GM12874 (cell line): ENCODE measurements around the gene ADCY10.

Experiments used
- TF ChIP-seq, protein P1 (sequence below): IDR thresholded peaks from 2 replicates; pipeline ENCODE4 v1.5.1; 2011; ENCODE audit warnings: low read depth, mild to moderate bottlenecking, control low read depth, low read length, moderate library complexity; ENCODE audit not compliant: insufficient read depth

Gene ADCY10

DNA sequence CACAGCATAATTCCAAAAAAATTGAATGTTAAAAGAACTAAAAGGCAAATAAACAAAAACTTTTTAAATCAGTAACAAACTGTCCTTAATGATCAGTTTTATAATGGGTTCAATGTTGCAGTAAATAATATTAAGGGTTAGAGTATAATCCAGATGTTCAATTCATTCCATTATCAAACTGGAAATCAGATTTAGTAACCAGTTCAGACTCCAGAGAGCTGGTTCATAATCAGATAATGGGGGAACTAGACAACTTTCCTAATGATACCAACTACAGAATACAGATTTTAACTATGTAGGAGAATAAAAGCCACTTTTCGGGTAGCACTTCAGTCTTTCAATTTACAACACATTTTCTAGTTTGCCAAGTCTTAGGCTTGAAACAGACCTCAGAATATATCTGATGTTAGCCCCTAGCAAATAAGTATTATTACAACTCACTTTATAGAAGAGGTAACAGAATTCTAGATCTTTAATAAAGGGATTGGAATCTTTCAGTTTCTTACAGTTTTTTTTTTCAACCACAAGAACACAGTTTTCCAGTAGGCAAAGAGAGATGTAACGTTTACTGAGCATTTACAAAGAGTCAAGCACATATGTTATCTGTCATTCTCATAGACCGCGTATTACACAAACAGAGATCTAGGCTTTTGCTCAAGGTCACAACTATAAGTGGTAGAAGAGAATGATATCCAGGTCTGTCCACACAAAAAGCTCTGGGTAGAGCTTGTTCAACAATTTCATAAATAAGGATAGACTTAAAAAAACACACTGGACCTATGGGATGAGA lies 20.7 kb upstream of the ADCY10 start:
- TF ChIP-seq, protein P1, sequence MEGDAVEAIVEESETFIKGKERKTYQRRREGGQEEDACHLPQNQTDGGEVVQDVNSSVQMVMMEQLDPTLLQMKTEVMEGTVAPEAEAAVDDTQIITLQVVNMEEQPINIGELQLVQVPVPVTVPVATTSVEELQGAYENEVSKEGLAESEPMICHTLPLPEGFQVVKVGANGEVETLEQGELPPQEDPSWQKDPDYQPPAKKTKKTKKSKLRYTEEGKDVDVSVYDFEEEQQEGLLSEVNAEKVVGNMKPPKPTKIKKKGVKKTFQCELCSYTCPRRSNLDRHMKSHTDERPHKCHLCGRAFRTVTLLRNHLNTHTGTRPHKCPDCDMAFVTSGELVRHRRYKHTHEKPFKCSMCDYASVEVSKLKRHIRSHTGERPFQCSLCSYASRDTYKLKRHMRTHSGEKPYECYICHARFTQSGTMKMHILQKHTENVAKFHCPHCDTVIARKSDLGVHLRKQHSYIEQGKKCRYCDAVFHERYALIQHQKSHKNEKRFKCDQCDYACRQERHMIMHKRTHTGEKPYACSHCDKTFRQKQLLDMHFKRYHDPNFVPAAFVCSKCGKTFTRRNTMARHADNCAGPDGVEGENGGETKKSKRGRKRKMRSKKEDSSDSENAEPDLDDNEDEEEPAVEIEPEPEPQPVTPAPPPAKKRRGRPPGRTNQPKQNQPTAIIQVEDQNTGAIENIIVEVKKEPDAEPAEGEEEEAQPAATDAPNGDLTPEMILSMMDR = no peak

DNA sequence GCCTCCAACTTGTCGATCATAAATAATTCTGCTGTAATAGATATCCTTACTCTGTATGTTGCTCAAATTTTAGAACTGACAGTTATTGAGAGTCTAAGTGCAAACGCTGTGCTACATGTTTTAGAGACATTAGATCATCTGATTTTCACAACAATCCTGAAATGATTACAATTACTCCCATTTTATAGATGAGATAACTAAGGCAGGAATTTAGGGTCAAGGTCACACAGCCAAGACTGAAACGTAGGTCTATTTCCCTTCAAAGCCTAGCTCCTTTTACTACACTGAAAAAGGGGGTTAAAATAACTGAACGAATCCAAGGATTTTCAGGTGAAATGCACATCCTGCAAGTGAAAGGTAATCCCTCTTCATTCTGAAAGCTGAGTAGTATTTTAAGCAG lies 19.9 kb upstream of the ADCY10 start:
- TF ChIP-seq, protein P1 = no peak

DNA sequence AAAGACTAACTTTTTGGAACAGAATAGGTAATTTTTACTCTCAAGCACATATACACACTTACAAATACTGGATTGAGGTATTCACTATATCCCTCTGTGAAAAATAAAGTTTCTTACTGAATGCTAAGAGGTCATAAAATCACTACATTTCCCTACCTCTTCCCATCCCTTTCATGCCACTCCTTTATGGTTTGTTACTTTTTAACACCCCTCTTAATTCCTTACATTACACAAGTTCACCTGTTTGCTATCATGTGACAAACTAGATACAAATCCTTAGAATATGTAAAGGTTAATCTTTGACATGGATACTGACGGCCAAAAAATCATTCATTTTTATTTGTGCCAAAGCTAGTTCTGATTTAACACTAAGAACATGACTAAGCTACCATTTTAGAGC lies 15.8 kb upstream of the ADCY10 start:
- TF ChIP-seq, protein P1 = no peak

DNA sequence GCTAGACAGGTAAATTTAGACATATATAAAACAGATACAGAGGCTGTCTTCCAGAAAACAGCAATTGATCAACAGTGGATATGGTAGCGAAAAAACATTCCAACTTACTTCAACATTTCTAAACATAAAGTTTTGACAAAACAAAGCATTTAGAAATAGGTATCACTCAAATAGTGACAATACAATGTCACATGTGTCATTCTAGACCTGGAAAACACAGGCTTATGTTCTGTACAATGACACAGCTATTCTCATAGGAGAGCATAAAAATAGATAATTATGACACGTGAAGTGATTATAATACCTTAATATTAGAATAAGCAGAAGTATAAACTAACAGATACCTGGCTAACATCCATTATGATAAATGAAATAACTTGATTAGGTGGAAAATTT lies 14.5 kb upstream of the ADCY10 start:
- TF ChIP-seq, protein P1 = no peak

DNA sequence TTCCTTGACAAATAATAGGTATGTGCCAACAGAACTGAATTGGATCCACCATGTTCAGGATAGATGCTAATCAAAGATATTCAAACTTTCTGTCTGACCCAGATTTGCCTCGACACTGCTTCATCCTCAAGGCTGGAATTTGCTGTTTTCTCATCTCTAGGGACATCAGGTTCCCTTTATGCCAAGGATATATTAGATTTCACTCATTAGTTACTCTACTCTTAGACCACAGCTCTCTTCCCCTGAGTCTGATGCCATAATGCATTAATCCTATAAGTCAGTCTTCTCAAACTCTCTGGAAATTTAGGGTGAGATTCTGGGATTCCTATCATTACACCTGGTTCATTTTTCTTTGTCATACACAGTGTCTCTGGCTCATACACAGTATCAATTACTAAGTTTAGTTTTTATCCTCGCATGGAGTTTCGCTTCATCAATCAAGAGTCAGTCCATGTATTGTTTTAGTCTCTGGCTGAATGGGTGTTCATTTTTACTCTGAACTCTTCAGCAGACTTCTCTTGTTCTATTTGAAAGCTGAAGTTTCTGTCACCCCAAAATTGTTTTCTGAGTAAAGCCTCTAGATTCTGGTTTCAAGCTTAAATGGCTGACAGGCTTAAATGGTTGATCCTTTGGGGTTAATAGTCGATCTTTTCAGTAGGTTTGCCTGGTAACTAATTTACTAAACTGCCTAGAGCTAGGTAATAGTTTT lies 13.3 kb upstream of the ADCY10 start:
- TF ChIP-seq, protein P1 = no peak

DNA sequence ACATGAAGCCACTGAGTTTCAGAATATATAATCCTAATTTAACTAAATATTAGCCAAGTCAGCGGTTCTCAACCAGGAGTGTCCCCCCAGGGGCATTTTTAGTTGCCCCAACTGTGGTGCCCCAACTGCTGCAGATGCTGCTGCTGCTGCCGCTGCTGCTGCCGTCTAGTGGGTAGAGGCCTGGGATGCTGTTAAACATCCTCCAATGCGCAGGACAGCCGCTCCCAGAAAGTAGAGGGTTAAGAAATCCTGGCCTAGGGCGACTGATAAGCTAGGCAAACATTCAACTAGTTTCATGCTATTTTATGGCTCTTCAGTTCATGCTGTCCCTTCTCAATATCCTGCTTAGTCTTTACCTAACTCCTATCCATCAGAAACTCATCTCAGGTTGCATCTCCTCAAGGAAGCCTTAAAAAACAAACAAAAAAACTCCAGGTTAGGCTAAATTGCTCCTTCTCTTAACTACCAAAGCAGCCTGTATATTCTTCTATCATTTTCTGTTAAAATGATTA lies 12.6 kb upstream of the ADCY10 start:
- TF ChIP-seq, protein P1 = no peak

DNA sequence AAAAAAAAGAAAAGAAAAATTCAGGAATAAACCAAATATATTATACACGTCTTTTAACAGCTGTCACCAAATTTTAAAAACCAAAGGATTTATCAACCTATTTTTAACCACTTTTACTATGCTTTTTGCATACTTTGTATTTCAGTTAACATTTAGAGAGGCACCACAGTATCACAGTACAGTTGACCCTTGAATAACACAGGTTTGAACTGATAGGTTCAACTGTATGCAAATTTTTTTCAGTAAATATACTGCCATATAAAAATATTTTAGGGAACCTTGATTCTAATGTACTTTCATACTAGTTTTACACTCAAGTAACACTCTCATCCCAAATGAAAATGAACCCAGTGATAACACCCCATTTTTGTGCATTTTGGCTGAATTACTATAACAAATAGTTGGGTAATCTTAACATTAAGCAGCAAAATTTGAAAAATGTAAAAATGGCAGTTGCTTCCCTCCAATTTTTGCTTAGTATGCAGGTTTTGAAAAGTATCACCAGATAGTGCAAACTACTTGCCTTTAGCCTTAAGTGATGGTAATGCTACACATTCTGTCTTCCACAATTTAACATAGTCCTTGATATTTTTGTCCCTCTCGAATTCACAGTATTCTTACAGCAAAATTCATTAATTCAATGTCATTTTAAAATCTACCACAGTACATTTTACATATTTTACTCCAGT lies 10.8 kb upstream of the ADCY10 start:
- TF ChIP-seq, protein P1 = no peak
